HG03565 (cell line): ENCODE measurements around the gene POU2F2.

Experiments
- ATAC-seq: cut with Tn5 transposase; IDR thresholded peaks from one replicate; pipeline ENCODE4 v1.9.1; 2021; ENCODE audit warnings: mild to moderate bottlenecking, moderate library complexity; ENCODE audit not compliant: unreplicated experiment

POU2F2 gene

GRCh38 chr19:42129399-42130253 is 2.6 kb downstream of the POU2F2 start:
- peak; percentile 29 for ATAC-seq

DNA sequence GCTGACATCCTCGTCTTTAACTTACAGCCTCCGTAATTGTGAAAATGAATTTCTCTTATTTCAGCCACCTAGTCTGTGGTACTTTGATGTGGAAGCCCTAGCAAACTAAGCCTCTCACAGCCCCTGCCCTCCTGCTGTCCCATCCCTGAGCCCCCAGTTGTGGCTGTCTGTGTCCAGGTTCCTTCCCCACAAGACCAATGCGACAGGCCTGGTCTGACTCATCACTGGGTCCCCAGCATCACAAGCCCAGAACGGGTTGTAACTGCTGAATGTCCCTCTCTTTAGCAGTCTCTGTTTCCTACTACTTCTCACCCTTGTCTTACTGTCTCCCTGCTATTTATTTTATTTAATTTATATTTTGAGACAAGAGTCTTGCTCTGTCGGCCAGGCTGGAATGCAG is 5.7 kb downstream of the POU2F2 start:
- ATAC-seq: no peak

GRCh38 chr19:42125536-42125935 is 6.7 kb downstream of the POU2F2 start:
- ATAC-seq: no peak

DNA sequence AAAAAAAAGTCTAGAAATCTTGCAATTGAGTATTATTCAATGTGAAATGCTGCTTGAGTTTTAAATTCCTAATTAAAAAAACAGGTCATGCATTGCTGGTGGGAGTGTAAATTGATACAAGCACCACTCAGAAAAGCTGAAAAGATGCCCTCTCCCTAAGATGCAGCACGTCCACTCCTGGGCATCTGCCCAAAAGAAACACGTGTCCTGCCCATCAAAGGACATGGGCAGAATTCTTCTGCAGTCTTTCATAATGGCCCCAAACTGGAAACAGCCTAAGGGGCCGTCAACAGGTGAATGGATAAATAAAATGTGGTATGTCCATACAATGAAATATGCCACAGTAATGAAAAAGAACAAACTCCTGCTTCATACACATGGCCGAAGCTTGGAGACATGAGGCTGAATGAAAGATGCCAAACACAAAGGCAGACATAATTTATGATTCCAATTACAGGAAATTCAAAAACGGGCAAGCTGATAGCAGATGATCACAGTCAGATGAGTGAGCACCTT is 7.8 kb downstream of the POU2F2 start:
- ATAC-seq: no peak

- no peak for ATAC-seq
These were observed 8.5 kb downstream of the POU2F2 start for GRCh38 chr19:42123765-42124164.

DNA sequence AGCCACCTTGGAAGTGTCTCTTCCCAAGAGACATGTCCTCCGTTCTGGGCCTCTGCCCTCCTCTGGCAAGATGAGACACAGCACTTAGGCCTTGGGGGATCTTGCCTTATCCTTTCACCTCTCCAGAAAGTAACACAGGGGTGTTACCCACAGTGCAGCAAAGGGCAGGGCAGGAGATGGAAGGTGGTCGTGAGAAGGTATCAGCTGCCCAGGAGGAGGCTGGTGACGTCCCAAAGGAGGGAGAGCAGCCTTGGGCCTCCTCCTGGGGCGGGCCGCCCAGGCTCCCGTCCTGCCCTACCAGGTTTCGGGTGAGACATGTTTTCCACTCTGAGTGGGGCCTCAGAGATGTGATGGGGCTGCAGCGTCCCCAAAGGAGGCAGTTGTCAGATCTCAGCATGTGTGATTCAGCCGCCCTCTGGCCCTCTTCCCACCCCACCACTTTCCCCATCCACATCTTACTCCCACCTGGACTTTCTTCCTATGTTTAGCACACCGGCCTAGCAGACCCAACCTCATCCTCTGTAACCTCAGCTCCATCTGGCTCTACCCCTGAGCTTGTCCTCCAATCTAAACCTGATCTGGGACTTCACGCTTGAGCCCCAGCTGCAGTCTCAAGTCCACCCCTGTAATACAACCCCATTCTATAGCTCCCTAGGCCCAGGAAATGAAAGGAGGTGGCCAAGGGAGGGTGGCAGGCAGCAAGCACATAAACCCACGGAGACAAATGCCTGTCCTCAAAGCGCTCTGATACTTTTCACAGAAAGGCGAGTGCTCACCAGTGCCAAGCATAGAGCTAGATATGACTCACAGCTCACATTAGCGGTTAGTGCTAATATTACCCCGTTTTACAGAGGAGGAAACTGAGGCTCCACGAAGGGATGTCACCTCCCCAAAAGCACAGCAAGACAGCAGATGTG is 9.3 kb downstream of the POU2F2 start:
- ATAC-seq: no peak

GRCh38 chr19:42121656-42122069 is 10.6 kb downstream of the POU2F2 start:
- ATAC-seq: no peak

GRCh38 chr19:42121036-42121621 is 11.1 kb downstream of the POU2F2 start:
- no peak for ATAC-seq

GRCh38 chr19:42120276-42120980 is 11.8 kb downstream of the POU2F2 start:
- ATAC-seq: no peak

GRCh38 chr19:42117076-42117475 is 15.2 kb downstream of the POU2F2 start:
- ATAC-seq: no peak

DNA sequence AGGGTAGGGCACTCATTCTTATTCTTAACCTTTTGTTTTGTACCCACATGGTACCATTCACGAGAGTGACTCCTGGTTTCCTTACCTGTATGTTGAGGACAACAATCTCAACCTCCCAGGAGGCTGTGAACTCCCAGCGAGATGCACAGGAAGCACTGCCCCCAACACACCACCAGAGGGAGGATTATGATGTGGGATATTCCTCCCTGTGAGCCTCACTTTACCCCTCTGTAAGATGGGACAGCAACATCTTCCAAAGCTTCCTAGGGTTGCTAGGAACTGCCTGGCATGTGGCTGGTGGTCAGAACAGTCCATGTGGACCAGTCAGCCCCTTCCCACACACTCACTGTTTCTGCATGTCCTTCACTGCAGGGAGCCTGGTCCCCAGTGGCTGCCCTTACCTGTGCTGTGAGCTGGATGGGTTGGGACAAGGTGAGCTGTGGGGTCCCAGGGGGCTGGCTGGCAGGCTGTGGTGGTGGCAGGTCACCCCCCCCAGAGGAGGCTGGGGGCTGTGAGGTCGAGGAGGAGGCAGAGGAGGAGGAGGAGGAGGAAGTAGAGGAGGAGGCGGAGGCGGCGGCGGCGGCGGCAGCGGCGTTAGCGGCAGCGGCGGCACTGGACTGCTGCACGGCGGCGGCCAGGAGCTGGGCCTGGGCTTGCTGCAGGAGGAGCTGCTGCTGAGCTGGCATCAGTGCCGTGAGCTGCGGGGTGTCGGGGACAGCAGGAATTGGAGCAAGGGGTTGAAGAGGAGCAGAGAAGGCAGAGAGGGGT is 15.8 kb downstream of the POU2F2 start:
- ATAC-seq: no peak

DNA sequence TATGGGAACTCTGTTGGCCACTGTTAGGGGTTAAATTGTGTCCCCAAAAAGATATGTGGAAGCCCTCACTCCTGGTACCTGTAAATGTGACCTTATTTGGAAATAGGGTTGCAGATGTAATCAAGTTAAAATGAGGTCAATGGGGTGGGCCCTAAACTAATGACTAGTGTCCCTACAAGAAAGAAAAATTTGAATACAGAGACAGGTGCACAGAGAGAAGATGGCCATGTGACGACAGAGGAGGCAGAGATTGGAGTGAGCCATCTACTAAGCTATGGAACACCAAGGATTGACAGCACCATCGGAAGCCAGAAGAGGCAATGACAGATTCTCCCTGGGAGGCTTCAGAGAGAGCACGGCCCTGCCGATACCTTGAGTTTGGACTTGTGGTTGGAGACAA is 16.5 kb downstream of the POU2F2 start:
- ATAC-seq: no peak

- no peak for ATAC-seq
These were observed 17.0 kb downstream of the POU2F2 start for GRCh38 chr19:42115219-42115618.

DNA sequence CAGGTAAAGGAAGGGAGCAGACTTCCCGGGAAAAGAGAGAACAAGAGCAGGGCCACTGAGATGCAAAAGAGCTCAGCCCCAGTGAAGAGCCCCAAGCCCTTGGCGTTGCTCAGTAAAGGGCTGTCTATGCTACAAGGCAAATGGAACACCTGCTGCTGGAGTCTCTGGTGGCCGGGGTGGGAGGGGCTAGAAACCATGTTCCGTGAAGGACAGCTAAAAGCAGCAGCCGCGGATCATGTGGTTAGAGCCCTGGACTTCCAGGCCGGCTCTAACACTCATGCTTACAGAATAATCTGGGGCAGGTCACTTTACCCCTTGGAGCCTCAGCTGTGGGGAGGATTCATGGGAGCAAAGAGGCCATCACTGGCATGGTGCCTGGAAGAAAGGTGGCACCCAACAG is 17.8 kb downstream of the POU2F2 start:
- ATAC-seq: no peak

GRCh38 chr19:42113641-42114348 is 18.5 kb downstream of the POU2F2 start:
- ATAC-seq: no peak

GRCh38 chr19:42111811-42112210 is 20.4 kb downstream of the POU2F2 start:
- ATAC-seq: no peak

GRCh38 chr19:42111384-42111783 is 20.9 kb downstream of the POU2F2 start:
- ATAC-seq: no peak

- ATAC-seq: no peak
These were observed 21.6 kb downstream of the POU2F2 start for GRCh38 chr19:42110658-42111057.

DNA sequence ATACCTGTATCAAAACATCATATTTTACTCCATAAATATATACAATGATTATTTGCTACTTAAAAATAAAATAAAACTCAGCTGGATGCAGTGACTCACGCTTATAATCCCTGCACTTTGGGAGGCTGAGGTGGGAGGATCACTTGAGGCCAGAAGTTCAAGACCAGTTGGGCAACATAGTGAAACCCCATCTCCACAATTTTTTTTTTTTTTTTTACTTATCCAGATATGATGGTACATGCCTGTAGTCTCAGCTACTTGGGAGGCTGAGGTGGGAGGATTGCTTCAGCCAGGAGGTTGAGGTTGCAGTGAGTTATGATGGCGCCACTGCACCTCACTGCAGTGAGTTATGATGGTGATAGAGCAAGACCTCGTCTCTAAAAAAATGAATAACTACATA is 22.4 kb downstream of the POU2F2 start:
- no peak for ATAC-seq
